NCI-H1105 treated with DMSO at 0.1 percent for 48 hours (cell line): ENCODE results near the gene STARD8.

Source experiments
- DNase-seq: peaks from one replicate; lab custom pipeline; 2025; lab: John Stamatoyannopoulos, UW

The STARD8 gene

DNA sequence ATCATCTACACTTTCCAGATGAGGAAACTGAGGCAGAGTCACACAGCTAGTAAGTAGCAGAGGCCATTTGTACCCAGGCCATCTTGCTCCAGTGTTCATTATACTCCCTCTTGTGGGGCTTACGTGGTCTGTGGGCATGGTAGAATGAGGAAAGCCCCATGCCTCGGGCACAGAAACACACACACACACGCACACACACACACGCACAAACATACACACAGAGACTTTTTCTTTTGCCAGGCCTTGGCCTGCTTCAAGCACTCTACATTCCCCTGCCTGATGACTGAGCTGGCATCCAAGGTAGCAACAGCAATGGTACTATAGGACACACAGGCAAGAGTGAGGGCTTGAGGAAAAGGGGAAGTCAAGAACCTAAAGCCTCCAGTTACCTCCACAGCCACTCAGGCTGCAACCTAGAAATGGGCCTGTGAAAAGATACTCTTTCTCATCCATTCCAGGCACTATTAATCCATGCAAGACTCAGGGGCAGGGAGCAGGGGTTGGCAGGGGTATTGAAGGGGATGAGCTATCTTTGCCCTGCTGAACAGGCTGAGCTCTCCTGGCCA, 43.6 kb downstream of the STARD8 start:
- no peak for DNase-seq

DNA sequence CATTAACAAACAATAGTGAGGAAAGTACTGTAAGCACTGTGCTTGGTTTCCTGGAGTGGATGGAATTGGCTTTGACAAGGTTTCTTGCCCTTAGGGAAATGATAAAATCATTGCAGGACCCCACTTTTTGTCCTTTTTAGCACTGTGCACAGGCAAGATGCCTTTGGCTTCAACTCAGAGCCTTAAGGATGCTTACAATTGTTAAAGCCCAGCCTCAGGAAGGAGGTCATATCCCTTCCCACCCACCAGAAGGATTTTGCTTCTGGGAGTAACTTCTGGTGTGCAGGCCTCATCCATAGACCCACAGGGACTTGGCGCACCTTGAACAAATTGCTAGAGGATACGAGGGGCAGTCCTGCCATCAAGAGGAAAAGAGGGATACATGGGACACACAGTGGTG, 44.5 kb downstream of the STARD8 start:
- DNase-seq, result no peak

DNA sequence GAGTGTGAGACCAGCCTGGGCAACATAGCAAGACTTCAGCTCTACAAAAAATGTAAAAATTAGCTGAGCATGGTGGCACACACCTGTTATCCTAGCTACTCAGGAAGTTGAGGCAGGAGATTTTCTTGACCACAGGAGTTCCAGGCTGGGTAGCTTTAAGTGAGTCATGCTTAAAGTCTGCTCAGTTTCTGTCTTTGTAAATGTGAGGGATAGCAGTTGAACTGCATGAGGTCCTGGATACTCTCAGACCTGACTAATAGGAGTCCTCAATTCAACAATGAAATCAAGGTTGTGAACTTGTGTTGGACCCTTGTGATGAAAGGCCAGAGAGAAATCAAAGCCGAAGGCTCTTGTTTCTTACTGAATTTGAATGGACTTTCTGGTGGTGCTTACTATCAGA, 45.2 kb downstream of the STARD8 start:
- no peak for DNase-seq

DNA sequence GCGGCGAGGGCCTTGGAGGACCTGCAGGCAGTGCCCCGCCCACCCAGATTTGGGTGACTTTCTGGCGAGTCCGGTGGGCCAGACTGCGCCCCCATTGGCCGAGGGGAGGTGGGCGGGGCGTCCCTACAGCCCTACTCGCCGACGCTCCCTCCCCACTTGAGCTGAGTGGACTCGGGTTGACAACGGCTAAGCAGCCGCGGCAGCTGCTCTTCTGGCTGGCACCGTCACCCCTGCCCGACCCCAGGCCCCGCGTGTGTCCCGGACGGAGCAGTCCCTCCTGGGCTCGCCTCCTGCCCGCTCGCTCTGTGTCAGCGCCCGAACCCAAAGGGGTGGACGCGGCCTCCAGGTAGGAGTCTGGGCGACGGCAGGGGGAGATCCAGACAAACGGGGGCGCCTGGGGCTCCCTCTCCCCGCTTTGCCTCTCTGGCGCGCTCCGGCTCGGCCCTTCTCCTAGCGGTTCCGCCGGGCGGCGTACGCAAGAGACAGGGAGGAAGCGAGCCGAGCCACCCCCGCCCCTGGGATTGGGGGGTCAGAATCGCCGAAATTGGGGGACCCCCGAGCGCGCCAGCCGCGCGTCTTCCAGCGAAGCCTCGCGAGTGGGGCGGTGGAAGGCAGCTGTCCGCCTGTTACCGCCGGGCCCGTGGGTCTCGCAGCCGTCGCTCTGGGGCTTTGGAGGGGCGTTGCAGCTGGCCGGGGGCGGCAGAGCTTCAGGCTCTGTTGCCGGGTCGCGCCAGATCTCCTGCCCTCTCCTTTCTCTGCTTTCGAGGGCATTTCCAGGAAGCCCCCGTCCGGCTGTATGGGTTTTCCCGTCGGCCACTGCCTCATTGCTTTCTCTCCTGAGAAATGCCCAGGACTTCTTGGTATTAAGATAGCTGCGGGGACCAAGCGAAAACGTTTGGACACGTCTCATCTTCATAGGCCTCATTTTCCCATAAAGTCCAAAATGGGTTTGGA, 46.3 kb downstream of the STARD8 start:
- peak; percentile 16 for DNase-seq

DNA sequence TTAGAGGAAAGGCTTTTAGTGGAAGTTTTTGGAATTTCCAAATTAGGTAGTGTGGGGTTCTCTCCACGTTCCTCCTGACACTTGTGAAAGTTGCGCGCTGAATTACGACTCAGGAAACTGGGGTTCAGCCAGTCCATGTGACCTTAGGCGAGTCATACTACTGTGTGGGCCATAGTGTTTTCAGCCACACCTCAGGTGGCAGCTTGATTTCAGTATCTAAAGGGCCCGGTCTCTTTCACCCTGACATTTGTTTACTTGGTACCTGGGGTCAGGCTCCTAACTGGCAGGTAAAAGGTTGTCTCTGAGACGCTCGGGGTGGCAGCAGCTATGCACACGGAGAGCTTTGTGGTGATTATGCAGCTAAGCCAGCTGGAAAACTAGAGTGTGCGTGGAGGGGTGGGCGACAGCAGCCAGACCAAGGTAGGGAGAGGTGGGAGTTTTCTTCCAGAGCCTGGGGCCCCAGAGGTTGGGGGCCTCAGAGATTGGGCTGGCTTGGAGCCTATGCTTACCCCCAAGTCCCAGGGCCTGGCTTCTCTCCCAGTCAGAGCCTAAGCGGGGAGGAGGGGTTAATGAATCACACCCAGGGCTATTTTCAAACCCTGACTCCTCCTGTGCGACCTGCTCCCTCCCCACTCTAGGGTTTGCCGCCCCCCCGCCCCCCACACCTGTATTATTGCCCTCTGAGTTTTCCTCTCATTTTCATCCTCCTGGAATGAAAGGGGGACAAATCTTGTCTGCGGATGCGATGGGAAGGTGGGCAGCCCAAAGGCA, 47.2 kb downstream of the STARD8 start:
- DNase-seq, result no peak

DNA sequence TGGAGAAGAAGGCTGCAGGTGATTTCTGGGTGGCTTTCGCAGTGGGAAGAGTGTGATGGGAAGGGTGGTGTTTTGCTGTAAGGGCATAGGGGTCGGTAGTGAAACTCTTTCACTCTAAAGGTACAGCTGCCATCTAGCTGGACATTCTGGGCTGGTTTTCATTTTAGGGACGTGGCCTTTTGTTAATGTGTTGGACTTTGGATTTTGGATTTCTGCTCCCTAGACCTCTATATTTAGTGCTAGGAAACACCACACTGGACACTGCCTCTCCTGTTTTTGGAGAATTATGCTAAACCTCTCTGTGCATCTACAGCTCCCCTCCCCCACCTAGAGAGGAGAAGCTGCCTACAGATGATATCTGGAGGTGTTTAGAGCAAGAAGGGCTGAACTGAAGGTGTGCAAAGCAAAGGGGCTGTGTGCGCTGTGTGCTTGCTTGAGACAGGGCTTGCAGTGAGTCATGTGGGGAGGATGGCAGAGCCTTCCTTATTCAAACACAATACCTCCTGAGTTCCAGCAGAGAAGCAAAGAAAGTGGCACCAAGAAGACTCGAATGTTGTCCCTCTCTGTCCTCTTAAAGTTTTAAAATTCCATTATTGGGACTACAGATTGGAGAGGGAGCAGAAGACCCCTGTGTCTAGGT, 47.9 kb downstream of the STARD8 start:
- no peak for DNase-seq

DNA sequence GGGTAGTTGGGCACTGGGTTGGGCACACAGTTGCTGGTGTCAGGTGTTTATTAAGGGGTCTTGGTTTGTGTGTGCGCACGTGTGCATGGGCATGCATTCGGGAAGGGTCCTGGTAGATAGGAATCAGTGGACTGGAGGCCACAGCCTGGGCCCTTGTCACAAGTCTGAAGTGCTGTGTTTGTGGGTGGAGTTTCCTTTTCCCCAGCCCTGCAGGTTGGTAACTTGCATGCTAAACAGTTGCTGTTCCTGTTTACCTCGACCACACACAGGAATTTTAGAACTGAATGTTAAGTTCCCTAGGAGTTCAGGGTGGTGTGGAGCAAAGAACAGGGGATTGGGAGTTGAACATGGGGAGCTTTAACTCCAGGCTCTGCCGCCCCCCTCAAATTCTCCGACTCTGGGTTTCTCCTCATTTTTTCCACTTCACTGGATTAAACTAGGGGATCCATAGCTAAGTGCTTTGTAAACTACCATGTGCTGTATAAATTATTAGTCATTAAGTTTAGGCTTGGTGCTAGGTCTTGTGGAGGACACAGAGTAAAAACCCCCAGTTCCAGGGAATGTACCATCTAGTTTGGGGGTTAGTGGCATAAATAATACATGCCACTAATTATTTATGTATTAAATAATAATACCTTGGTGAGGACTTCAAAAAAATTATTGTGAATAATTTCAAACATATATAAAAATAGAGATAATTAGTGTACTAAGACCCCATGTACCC, 49.0 kb downstream of the STARD8 start:
- no peak for DNase-seq

DNA sequence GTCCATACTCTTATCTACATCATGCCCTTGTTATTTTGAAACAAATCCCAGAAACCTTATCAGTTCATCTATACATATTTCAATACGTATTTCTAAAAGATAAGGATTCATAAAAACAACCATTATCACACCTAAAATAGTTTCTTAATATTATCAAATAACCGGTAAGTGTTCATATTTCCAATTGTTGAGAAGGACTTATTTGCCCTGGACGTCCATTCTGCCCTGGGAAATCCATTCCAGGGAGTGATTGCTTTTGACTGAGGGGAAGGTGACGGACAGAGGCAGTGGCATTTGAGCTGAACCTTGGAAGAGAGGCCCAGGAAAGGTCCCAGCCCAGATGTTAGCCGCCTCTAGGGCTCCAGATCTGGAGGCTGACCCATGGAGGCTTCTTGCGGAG, 49.6 kb downstream of the STARD8 start:
- no peak for DNase-seq

DNA sequence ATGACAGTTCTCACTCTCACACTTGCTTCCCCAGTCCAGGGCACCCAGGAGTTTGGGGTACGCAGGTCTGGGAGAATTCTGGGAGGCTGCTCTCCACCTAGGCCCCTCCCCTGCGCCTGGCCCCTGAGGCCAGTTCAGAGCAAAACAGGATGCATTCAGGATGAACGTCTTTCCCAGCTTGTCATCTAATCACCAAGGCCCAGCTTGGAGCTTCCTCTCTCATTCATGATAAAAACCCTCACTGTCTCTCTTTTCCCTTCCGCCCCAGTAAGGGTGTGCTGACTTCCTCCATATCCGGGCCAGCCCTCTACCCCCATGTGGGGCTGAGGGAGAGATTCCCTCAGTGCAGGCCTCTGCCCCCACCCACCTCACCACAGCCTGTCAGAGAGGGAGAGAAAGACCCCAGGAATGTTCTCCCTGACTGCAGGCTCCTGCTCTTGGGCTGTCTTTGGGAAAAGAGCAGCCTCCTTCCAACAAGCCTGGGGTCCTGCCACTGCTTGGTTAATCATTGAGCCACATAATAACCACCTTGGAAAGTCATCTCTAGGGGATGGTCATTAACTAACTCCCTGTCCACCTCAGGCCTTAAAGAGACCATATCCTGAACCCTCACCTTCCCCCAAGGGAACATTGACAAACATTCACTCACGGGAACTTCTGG, 50.1 kb downstream of the STARD8 start:
- no peak for DNase-seq

DNA sequence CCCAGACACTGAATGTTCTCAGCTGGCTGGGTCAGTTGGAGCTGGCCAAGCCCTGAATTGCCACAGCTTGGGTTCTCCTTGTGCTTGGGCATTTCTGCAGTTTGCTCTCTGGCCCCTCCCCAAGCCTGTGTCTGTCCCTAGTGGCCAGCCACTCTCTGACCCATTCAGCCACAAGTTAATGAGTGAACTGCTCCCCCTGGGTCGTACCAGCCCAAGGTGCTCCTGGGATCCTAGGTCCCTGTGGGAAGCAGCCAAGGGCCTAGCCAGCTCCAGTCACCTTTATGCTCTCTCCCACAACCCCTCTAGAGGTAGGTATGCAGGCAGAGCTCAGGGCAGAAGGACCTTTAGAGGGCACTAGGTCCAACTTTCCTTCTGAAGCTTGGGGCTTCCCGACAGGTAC, 51.5 kb downstream of the STARD8 start:
- no peak for DNase-seq

DNA sequence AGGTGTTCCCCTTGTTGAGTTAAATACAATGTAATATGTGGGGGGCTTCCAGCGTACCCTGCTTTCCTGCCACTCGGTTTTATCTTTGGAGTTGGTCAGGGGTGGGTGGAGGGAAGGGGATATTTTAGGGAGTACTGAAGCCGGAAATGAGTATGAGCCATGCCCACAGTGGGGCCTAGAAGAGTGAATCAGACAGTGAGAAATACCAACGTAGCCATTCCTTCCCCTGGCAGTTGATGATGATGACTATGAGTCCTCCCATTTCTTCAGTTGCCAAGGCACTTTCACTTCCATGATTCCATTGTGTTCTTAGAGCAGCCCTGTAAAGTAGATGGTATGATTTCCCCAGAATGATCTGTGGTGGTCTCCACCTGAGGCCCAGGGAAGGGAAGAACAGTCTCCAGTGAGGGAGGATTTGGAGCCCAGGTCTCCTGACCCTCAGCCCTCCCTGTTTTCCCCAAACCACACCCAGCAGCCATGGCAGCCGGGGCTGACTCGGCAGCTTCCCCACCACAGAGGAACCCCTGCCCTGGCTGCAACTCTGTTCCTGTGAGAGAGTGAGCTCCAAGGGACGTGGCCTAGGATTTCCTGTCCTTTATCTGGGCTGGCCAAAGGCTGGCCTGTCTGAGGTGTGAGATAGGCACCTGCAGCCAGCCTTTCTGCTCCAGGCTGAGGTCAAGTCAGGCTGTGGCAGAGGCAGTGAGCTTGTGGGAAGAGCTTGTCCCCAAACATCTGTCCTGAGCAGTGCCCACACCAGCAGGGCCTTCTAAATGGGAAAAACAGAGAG, 52.7 kb downstream of the STARD8 start:
- no peak for DNase-seq

DNA sequence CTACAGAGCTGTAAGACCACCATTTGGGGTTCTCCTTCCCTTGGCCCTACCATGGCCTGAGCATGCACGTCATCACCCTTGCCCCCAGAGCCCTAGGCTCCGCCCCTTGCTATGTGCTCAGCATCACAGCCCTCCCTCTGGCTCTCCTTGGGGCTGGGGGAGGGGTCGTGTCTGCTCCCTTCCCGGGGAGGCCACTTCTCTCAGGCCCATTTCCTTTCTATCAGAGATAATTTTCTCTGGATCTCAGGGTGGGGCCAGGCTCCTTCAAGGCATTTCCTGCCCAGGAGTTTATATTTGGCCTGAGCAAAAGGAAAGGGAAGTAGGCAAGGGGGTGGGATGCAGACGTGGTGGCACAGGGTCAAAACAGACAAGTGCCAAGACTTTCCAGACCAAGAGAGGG, 55.9 kb downstream of the STARD8 start:
- no peak for DNase-seq

DNA sequence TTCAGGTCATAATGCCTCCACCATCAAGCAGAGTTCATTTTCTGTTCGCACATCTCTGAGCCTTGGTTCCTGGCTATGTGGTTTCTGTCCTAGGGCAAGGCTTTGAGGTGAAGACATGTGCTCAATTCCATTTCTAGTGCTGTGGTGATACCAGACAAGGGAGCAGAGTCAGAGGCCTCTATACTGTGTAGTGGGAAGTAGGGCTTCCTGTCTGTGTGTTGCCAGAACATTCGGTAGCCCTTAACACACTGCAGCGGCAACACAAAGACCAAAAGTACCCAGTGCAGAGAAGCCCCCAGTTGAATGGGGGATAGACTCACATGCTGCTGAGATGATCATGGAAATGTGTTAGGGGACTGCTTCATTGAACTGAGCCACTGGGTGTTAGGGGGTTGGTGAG, 56.4 kb downstream of the STARD8 start:
- DNase-seq, result no peak

DNA sequence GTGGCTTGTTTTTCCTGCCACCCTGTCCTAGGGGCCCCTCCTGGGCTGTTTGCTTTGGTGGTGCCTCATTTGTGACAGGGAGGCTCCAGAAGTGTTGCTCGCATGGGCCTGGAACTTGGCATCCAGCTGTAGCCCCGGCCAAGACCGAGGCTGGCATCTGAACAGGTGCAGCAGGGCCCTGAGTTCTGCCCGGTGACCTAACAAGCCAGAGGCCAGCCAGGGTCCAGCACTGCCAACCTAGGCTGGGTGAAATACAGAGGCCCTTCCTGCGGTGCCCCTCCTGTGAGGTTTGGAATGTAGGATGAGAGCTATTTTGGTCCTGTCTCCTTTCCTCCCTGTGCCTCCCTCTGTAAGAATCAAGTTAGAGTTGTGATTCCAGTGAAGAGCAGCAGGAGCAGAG, 58.5 kb downstream of the STARD8 start:
- no peak for DNase-seq

DNA sequence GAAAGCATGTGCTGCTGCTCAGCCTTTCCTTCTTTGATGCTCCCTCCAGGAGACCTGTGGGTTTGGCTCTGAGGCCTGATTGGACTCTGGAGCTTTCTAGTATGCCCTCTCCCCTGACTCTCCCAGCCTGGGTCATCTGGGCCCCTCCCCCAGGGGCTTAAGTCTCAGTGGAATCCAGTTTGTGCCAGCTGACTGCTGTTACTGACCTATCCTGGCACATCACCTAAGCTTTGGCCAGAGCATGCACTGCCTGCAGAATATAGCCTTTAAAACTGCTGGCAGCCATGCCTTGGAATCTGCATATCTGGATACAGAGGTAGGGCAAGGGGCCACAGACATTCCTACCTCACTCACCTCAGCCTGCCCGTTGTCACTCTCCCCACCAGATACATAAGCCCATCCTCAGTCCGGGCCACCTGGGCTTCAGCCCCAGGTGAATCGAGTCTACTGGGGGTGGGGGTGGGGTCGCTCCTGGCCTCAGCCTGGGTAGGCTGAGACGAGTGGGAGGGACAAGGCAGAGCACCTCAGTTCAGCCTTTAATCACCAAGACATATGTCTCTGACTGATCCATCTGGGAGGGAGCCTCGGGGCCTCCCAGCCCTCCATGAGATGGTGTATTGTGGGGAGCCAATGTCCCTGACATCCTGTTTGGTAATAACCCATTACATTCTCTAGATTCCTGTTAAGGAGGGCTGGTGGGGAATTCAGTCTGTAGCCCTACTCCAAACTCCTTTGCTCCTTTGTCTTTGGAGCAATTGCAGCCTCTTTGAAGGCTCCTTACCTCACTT, 61.2 kb downstream of the STARD8 start:
- no peak for DNase-seq

DNA sequence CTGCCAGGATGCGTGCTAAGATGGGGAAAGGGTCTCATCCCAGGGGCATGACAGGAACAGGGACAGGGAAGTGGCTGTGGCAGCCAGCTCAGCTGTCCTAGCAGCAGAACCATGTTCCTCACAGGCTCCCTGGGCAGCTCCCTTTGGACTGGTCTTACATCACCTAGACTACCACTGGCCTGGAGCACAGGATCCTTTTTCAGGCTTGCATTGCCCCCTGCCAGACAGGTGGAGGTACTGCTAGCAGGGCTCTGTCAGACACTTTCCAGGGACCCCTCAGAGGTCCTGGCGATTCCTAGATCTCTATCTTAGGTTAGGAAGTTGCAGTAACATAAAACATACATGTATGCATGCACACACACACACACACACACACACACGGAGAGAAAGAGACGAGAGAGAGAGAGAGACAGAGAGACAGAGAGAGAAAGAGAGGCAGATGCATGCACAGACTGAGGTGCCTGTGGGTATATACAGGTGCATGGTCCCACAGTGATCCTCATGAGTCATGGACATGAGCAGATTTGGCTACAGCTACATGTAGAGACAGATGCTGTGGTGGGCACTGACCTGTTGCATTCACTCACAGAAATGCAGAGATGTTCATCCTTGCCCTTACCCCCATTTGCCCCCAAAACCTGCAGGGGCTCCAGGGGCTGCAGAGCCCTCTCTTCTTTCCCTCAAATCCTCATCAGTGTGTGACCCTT, 63.6 kb downstream of the STARD8 start:
- DNase-seq, result no peak

DNA sequence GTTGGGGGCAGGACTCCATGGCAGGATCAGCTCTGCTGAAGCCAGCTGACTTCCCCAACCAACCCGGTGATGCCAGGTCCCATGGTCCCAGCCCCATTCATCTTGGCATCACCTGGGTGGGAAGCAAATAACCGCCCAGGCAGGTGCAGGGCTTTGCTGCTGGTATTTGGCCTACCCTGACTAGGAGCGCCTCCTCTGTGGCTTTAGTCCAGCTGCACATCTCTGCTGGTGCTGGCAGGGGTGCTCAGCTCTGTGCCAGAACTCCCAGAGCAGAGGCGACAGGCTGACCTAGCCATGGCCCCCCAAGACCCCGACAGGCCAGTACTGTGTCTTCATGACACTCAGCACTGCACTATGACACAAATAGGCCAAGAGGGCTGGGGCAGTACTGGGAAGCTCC, 64.4 kb downstream of the STARD8 start:
- no peak for DNase-seq

DNA sequence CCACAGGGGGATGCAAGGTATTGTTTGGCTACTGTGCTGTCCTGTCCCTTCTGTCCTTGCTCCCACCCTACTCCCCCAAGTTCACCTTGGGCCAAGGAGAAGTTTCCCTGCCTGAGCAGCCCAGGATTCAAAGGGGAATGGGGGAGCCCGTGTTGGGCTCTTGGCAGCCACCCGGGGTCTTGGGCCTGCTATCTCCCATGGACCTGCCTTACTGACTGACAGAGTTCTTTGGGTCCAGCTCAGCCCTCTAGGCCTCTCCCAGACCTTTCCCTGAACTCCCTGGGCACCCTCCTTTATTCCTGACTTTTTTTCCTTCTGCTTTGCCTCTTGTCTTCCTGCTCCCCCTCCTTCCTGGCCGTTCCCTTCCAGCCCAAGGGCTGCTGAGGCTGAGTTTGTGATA, 67.4 kb downstream of the STARD8 start:
- DNase-seq, result no peak

DNA sequence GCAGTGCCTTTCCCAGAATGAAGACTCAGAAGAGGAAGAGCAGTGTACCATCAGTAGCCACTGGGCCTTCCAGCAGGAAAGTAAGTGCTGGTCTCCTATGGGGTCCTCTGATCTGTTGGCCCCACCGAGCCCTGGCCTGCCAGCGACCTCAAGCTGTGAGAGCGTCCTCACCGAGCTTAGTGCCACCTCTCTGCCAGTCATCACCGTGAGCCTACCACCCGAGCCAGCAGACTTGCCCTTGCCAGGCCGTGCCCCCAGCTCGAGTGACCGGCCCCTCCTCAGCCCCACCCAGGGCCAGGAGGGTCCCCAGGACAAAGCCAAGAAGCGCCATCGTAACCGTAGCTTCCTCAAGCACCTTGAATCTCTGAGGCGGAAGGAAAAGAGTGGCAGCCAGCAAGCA, 69.7 kb downstream of the STARD8 start:
- DNase-seq, result no peak
